H9 (cell line): ENCODE measurements around the gene LRRN1. TPM values are rescaled to one million over a fixed set of nuclear protein-coding genes. Genes with fewer than 3 reads are reported as not detected.
A peak's percentile ranks its signal among the peaks of the same experiment; 100 is the strongest.

Experiments used
- DNase-seq: peaks from one replicate; pipeline ENCODE4 v3.0.0-alpha.2; 2017
- H2AFZ ChIP-seq: one replicate; pipeline ENCODE4 v1.6.1; 2013; ENCODE audit warnings: mild to moderate bottlenecking, low read length, control low read depth, moderate library complexity
- H2AK5ac ChIP-seq: 2 replicates; pipeline ENCODE4 v1.6.1; 2013; ENCODE audit warnings: low read length, control low read depth, mixed read lengths; ENCODE audit not compliant: insufficient read length
- H2BK120ac ChIP-seq: one replicate; pipeline ENCODE4 v1.6.1; 2013; ENCODE audit warnings: low read depth, mild to moderate bottlenecking, low read length, control low read depth, inconsistent platforms; ENCODE audit not compliant: poor library complexity, severe bottlenecking
- H2BK12ac ChIP-seq: 2 replicates; pipeline ENCODE4 v1.6.1; 2013; ENCODE audit warnings: low read length, control low read depth, mixed read lengths, low read depth; ENCODE audit not compliant: insufficient read length
- H2BK15ac ChIP-seq: 2 replicates; pipeline ENCODE4 v1.6.1; 2013; ENCODE audit warnings: low read depth, low read length, control low read depth
- H2BK20ac ChIP-seq: one replicate; pipeline ENCODE4 v1.6.1; 2013; ENCODE audit warnings: low read depth, mild to moderate bottlenecking, low read length, control low read depth, inconsistent platforms; ENCODE audit not compliant: poor library complexity, severe bottlenecking
- H2BK5ac ChIP-seq: 2 replicates; pipeline ENCODE4 v1.6.1; 2013; ENCODE audit warnings: low read length, control low read depth, mixed read lengths; ENCODE audit not compliant: insufficient read length
- H3K14ac ChIP-seq: 2 replicates; pipeline ENCODE4 v1.6.1; 2013; ENCODE audit warnings: low read length, control low read depth; ENCODE audit not compliant: insufficient read depth
- H3K18ac ChIP-seq: 2 replicates; pipeline ENCODE4 v1.6.1; 2013; ENCODE audit warnings: low read depth, mild to moderate bottlenecking, mixed read lengths, low read length, control low read depth; ENCODE audit not compliant: insufficient read length
- H3K23ac ChIP-seq: 2 replicates; pipeline ENCODE4 v1.6.1; 2013; ENCODE audit warnings: low read length, control low read depth, mixed read lengths, low read depth; ENCODE audit not compliant: insufficient read length
- H3K23me2 ChIP-seq: 2 replicates; pipeline ENCODE4 v1.6.1; 2013; ENCODE audit warnings: low read depth, mild to moderate bottlenecking, mixed read lengths, low read length, control low read depth; ENCODE audit not compliant: insufficient read length, poor library complexity, severe bottlenecking
- H3K27ac ChIP-seq: 2 replicates; pipeline ENCODE4 v1.5.1; 2013; ENCODE audit warnings: low read length, control low read depth, mixed read lengths, low read depth; ENCODE audit not compliant: insufficient read length
- H3K27me3 ChIP-seq: 2 replicates; pipeline ENCODE4 v1.6.1; 2013; ENCODE audit warnings: low read length, control low read depth, inconsistent platforms; ENCODE audit not compliant: insufficient read depth
- H3K4ac ChIP-seq: 2 replicates; pipeline ENCODE4 v1.6.1; 2013; ENCODE audit warnings: low read depth, mild to moderate bottlenecking, control low read depth, inconsistent platforms, low read length, moderate library complexity
- H3K4me1 ChIP-seq: 2 replicates; pipeline ENCODE4 v1.6.1; 2013; ENCODE audit warnings: low read length, control low read depth, inconsistent platforms; ENCODE audit not compliant: insufficient read depth
- H3K4me2 ChIP-seq: 2 replicates; pipeline ENCODE4 v1.6.1; 2013; ENCODE audit warnings: low read length, control low read depth, mixed read lengths; ENCODE audit not compliant: insufficient read length, insufficient read depth
- H3K56ac ChIP-seq: 2 replicates; pipeline ENCODE4 v1.6.1; 2013; ENCODE audit warnings: low read depth, mild to moderate bottlenecking, mixed read lengths, low read length, control low read depth; ENCODE audit not compliant: insufficient read length
- H3K79me1 ChIP-seq: 2 replicates; pipeline ENCODE4 v1.6.1; 2013; ENCODE audit warnings: low read depth, mild to moderate bottlenecking, moderate library complexity, low read length, control low read depth, inconsistent platforms; ENCODE audit not compliant: insufficient read depth, poor library complexity, severe bottlenecking
- H3K79me2 ChIP-seq: 2 replicates; pipeline ENCODE4 v1.6.1; 2013; ENCODE audit warnings: low read length, control low read depth, inconsistent platforms; ENCODE audit not compliant: insufficient read depth
- H3K9ac ChIP-seq: 2 replicates; pipeline ENCODE4 v1.6.1; 2013; ENCODE audit warnings: low read length, control low read depth, mixed read lengths; ENCODE audit not compliant: insufficient read length; ENCODE audit errors: extremely low read depth
- H3K9me3 ChIP-seq: one replicate; pipeline ENCODE4 v1.6.1; 2013; ENCODE audit warnings: low read depth, low read length, inconsistent platforms; ENCODE audit not compliant: control insufficient read depth
- H3T11ph ChIP-seq: one replicate; pipeline ENCODE4 v1.6.1; 2013; ENCODE audit warnings: mild to moderate bottlenecking, low read length, control low read depth, inconsistent platforms
- H4K20me1 ChIP-seq: one replicate; pipeline ENCODE4 v1.6.1; 2013; ENCODE audit not compliant: control insufficient read depth, insufficient read length, insufficient read depth
- H4K5ac ChIP-seq: 2 replicates; pipeline ENCODE4 v1.6.1; 2013; ENCODE audit warnings: low read depth, mild to moderate bottlenecking, mixed read lengths, low read length, control low read depth; ENCODE audit not compliant: insufficient read length
- H4K8ac ChIP-seq: replicated peaks from 2 replicates; pipeline ENCODE4 v1.6.1; 2013; ENCODE audit warnings: low read length, control low read depth, mixed read lengths, low read depth; ENCODE audit not compliant: insufficient read length
- H4K91ac ChIP-seq: 2 replicates; pipeline ENCODE4 v1.6.1; 2013; ENCODE audit warnings: low read depth, mild to moderate bottlenecking, moderate library complexity, mixed read lengths, low read length, control low read depth; ENCODE audit not compliant: insufficient read length
- H3K27ac Mint-ChIP-seq, 3 experiments: 2 replicates in 2 of 3; 3 replicates in 1 of 3; pipeline ENCODE4 v1.8.0; 2020 to 2021; ENCODE audit warnings: mixed read lengths in 3 of 3, mild to moderate bottlenecking in 1 of 3, moderate library complexity in 1 of 3
- H3K27me3 Mint-ChIP-seq: 2 replicates; pipeline ENCODE4 v1.8.0; 2021; ENCODE audit warnings: low read depth, mild to moderate bottlenecking, moderate library complexity, mixed read lengths
- H3K36me3 Mint-ChIP-seq, 3 experiments: 2 replicates in 2 of 3; 3 replicates in 1 of 3; pipeline ENCODE4 v1.8.0; 2020 to 2021; ENCODE audit warnings: low read depth in 3 of 3, mixed read lengths in 3 of 3; ENCODE audit not compliant: insufficient read depth in 1 of 3
- H3K4me1 Mint-ChIP-seq, 2 experiments: 2 replicates each; pipeline ENCODE4 v1.8.0; 2020; ENCODE audit warnings: mixed read lengths in 2 of 2
- H3K4me3 Mint-ChIP-seq, 2 experiments: 2 replicates in 1 of 2; 3 replicates in 1 of 2; pipeline ENCODE4 v1.8.0; 2020 to 2021; ENCODE audit warnings: mild to moderate bottlenecking in 2 of 2, mixed read lengths in 2 of 2, moderate library complexity in 1 of 2
- H3K9me3 Mint-ChIP-seq, 2 experiments: 2 replicates in 1 of 2; 3 replicates in 1 of 2; pipeline ENCODE4 v1.8.0; 2020; ENCODE audit warnings: mild to moderate bottlenecking in 2 of 2, mixed read lengths in 2 of 2, moderate library complexity in 1 of 2
- CTCF ChIP-seq: fragments of 200-600 bp; sonication (generic); conservative IDR thresholded peaks from 3 replicates; pipeline ENCODE4 v1.8.0; 2021; ENCODE audit warnings: antibody characterized with exemption, mild to moderate bottlenecking
- WGBS: extraction: QIAGEN DNeasy Blood & Tissue Kit; methylation state at CpG from one replicate; pipeline ENCODE4 v1.1.7; 2013; ENCODE audit warnings: missing lambda C conversion rate, low lambda C conversion rate, mixed read lengths; ENCODE audit not compliant: insufficient read length; ENCODE audit errors: extremely low coverage; 5-methylcytosine and 5-hydroxymethylcytosine counted together
- total RNA-seq: library from RNA; stranded (reverse); gene quantifications from 2 replicates; pipeline ENCODE4 v1.2.1, GENCODE V29; 2021

The LRRN1 gene
- total RNA-seq, 1 experiment from 2014 or later = 269 TPM

GRCh38 chr3:3848923-3849275 lies 49.7 kb downstream of the LRRN1 start:
- no peaks in the 10 kb centered on the region for H3K23me2 ChIP-seq
- no peak overlapping the region for H4K91ac ChIP-seq
- no peak overlapping the region for H3K56ac ChIP-seq
- no peak overlapping the region for H3K18ac ChIP-seq
- WGBS = no CpG with 5 or more reads among the region's 8 CpGs
- H3K27me3 ChIP-seq = no peaks in the 10 kb centered on the region
- no peak overlapping the region for H2BK5ac ChIP-seq
- no peak for TF ChIP-seq CTCF
- no peak overlapping the region for H3K9ac ChIP-seq
- Mint-ChIP-seq H3K27ac (peak overlapping the region in 2 of 3 experiments; percentile 36 to 81; a peak in 1 of 7 replicates), H3K27me3 (no peaks in the 10 kb centered on the region), H3K36me3 (peaks cover 25 to 41% (median 41%) of the 10 kb centered on the region in 3 experiments), H3K4me1 (peaks cover 44 to 52% of the 10 kb centered on the region in 2 experiments), H3K4me3 (no peak overlapping the region), H3K9me3 (no peaks in the 10 kb centered on the region)
- peaks cover 3% of the 10 kb centered on the region; the same call in 1 of the 2 replicates for H3K4me1 ChIP-seq
- H3K14ac ChIP-seq = no peak overlapping the region
- no peak overlapping the region for H2BK15ac ChIP-seq
- no peak overlapping the region for H2BK20ac ChIP-seq
- H4K5ac ChIP-seq = no peak overlapping the region
- no peak overlapping the region for H2AFZ ChIP-seq
- no peaks in the 10 kb centered on the region for H4K20me1 ChIP-seq
- H2AK5ac ChIP-seq = no peak overlapping the region
- H3K23ac ChIP-seq = no peak overlapping the region
- no peak overlapping the region for H4K8ac ChIP-seq
- no peak overlapping the region for H3K4ac ChIP-seq
- H3K79me2 ChIP-seq = 0 out of 2 replicates have a peak, but pooled peaks cover 2% of the 10 kb centered on the region
- peaks cover 8% of the 10 kb centered on the region for H3K79me1 ChIP-seq
- H3T11ph ChIP-seq = no peak overlapping the region
- no peak overlapping the region for H3K27ac ChIP-seq
- no peak for DNase-seq
- no peak overlapping the region for H3K4me2 ChIP-seq
- no peak overlapping the region for H2BK120ac ChIP-seq
- no peak overlapping the region for H2BK12ac ChIP-seq
- H3K9me3 ChIP-seq = no peaks in the 10 kb centered on the region
